H9 (cell line): ENCODE data around the gene ZAR1. TPM values are rescaled to one million over a fixed set of nuclear protein-coding genes. Genes with fewer than 3 reads are reported as not detected.
A peak's percentile ranks its signal among the peaks of the same experiment; 100 is the strongest.

Experiments used
- DNase-seq: peaks from one replicate; pipeline ENCODE4 v3.0.0-alpha.2; 2017
- H2AFZ ChIP-seq: one replicate; pipeline ENCODE4 v1.6.1; 2013; ENCODE audit warnings: mild to moderate bottlenecking, low read length, control low read depth, moderate library complexity
- H2AK5ac ChIP-seq: 2 replicates; pipeline ENCODE4 v1.6.1; 2013; ENCODE audit warnings: low read length, control low read depth, mixed read lengths; ENCODE audit not compliant: insufficient read length
- H2BK120ac ChIP-seq: one replicate; pipeline ENCODE4 v1.6.1; 2013; ENCODE audit warnings: low read depth, mild to moderate bottlenecking, low read length, control low read depth, inconsistent platforms; ENCODE audit not compliant: poor library complexity, severe bottlenecking
- H2BK12ac ChIP-seq: 2 replicates; pipeline ENCODE4 v1.6.1; 2013; ENCODE audit warnings: low read length, control low read depth, mixed read lengths, low read depth; ENCODE audit not compliant: insufficient read length
- H2BK15ac ChIP-seq: 2 replicates; pipeline ENCODE4 v1.6.1; 2013; ENCODE audit warnings: low read depth, low read length, control low read depth
- H2BK20ac ChIP-seq: one replicate; pipeline ENCODE4 v1.6.1; 2013; ENCODE audit warnings: low read depth, mild to moderate bottlenecking, low read length, control low read depth, inconsistent platforms; ENCODE audit not compliant: poor library complexity, severe bottlenecking
- H2BK5ac ChIP-seq: 2 replicates; pipeline ENCODE4 v1.6.1; 2013; ENCODE audit warnings: low read length, control low read depth, mixed read lengths; ENCODE audit not compliant: insufficient read length
- H3K14ac ChIP-seq: 2 replicates; pipeline ENCODE4 v1.6.1; 2013; ENCODE audit warnings: low read length, control low read depth; ENCODE audit not compliant: insufficient read depth
- H3K18ac ChIP-seq: 2 replicates; pipeline ENCODE4 v1.6.1; 2013; ENCODE audit warnings: low read depth, mild to moderate bottlenecking, mixed read lengths, low read length, control low read depth; ENCODE audit not compliant: insufficient read length
- H3K23ac ChIP-seq: 2 replicates; pipeline ENCODE4 v1.6.1; 2013; ENCODE audit warnings: low read length, control low read depth, mixed read lengths, low read depth; ENCODE audit not compliant: insufficient read length
- H3K23me2 ChIP-seq: 2 replicates; pipeline ENCODE4 v1.6.1; 2013; ENCODE audit warnings: low read depth, mild to moderate bottlenecking, mixed read lengths, low read length, control low read depth; ENCODE audit not compliant: insufficient read length, poor library complexity, severe bottlenecking
- H3K27ac ChIP-seq: 2 replicates; pipeline ENCODE4 v1.5.1; 2013; ENCODE audit warnings: low read length, control low read depth, mixed read lengths, low read depth; ENCODE audit not compliant: insufficient read length
- H3K27me3 ChIP-seq: 2 replicates; pipeline ENCODE4 v1.6.1; 2013; ENCODE audit warnings: low read length, control low read depth, inconsistent platforms; ENCODE audit not compliant: insufficient read depth
- H3K4ac ChIP-seq: 2 replicates; pipeline ENCODE4 v1.6.1; 2013; ENCODE audit warnings: low read depth, mild to moderate bottlenecking, control low read depth, inconsistent platforms, low read length, moderate library complexity
- H3K4me1 ChIP-seq: 2 replicates; pipeline ENCODE4 v1.6.1; 2013; ENCODE audit warnings: low read length, control low read depth, inconsistent platforms; ENCODE audit not compliant: insufficient read depth
- H3K4me2 ChIP-seq: 2 replicates; pipeline ENCODE4 v1.6.1; 2013; ENCODE audit warnings: low read length, control low read depth, mixed read lengths; ENCODE audit not compliant: insufficient read length, insufficient read depth
- H3K56ac ChIP-seq: 2 replicates; pipeline ENCODE4 v1.6.1; 2013; ENCODE audit warnings: low read depth, mild to moderate bottlenecking, mixed read lengths, low read length, control low read depth; ENCODE audit not compliant: insufficient read length
- H3K79me1 ChIP-seq: 2 replicates; pipeline ENCODE4 v1.6.1; 2013; ENCODE audit warnings: low read depth, mild to moderate bottlenecking, moderate library complexity, low read length, control low read depth, inconsistent platforms; ENCODE audit not compliant: insufficient read depth, poor library complexity, severe bottlenecking
- H3K79me2 ChIP-seq: 2 replicates; pipeline ENCODE4 v1.6.1; 2013; ENCODE audit warnings: low read length, control low read depth, inconsistent platforms; ENCODE audit not compliant: insufficient read depth
- H3K9ac ChIP-seq: 2 replicates; pipeline ENCODE4 v1.6.1; 2013; ENCODE audit warnings: low read length, control low read depth, mixed read lengths; ENCODE audit not compliant: insufficient read length; ENCODE audit errors: extremely low read depth
- H3K9me3 ChIP-seq: one replicate; pipeline ENCODE4 v1.6.1; 2013; ENCODE audit warnings: low read depth, low read length, inconsistent platforms; ENCODE audit not compliant: control insufficient read depth
- H3T11ph ChIP-seq: one replicate; pipeline ENCODE4 v1.6.1; 2013; ENCODE audit warnings: mild to moderate bottlenecking, low read length, control low read depth, inconsistent platforms
- H4K20me1 ChIP-seq: one replicate; pipeline ENCODE4 v1.6.1; 2013; ENCODE audit not compliant: control insufficient read depth, insufficient read length, insufficient read depth
- H4K5ac ChIP-seq: 2 replicates; pipeline ENCODE4 v1.6.1; 2013; ENCODE audit warnings: low read depth, mild to moderate bottlenecking, mixed read lengths, low read length, control low read depth; ENCODE audit not compliant: insufficient read length
- H4K8ac ChIP-seq: replicated peaks from 2 replicates; pipeline ENCODE4 v1.6.1; 2013; ENCODE audit warnings: low read length, control low read depth, mixed read lengths, low read depth; ENCODE audit not compliant: insufficient read length
- H4K91ac ChIP-seq: 2 replicates; pipeline ENCODE4 v1.6.1; 2013; ENCODE audit warnings: low read depth, mild to moderate bottlenecking, moderate library complexity, mixed read lengths, low read length, control low read depth; ENCODE audit not compliant: insufficient read length
- H3K27ac Mint-ChIP-seq, 3 experiments: 2 replicates in 2 of 3; 3 replicates in 1 of 3; pipeline ENCODE4 v1.8.0; 2020 to 2021; ENCODE audit warnings: mixed read lengths in 3 of 3, mild to moderate bottlenecking in 1 of 3, moderate library complexity in 1 of 3
- H3K27me3 Mint-ChIP-seq: 2 replicates; pipeline ENCODE4 v1.8.0; 2021; ENCODE audit warnings: low read depth, mild to moderate bottlenecking, moderate library complexity, mixed read lengths
- H3K36me3 Mint-ChIP-seq, 3 experiments: 2 replicates in 2 of 3; 3 replicates in 1 of 3; pipeline ENCODE4 v1.8.0; 2020 to 2021; ENCODE audit warnings: low read depth in 3 of 3, mixed read lengths in 3 of 3; ENCODE audit not compliant: insufficient read depth in 1 of 3
- H3K4me1 Mint-ChIP-seq, 2 experiments: 2 replicates each; pipeline ENCODE4 v1.8.0; 2020; ENCODE audit warnings: mixed read lengths in 2 of 2
- H3K4me3 Mint-ChIP-seq, 2 experiments: 2 replicates in 1 of 2; 3 replicates in 1 of 2; pipeline ENCODE4 v1.8.0; 2020 to 2021; ENCODE audit warnings: mild to moderate bottlenecking in 2 of 2, mixed read lengths in 2 of 2, moderate library complexity in 1 of 2
- H3K9me3 Mint-ChIP-seq, 2 experiments: 2 replicates in 1 of 2; 3 replicates in 1 of 2; pipeline ENCODE4 v1.8.0; 2020; ENCODE audit warnings: mild to moderate bottlenecking in 2 of 2, mixed read lengths in 2 of 2, moderate library complexity in 1 of 2
- WGBS: extraction: QIAGEN DNeasy Blood & Tissue Kit; methylation state at CpG from one replicate; pipeline ENCODE4 v1.1.7; 2013; ENCODE audit warnings: missing lambda C conversion rate, low lambda C conversion rate, mixed read lengths; ENCODE audit not compliant: insufficient read length; ENCODE audit errors: extremely low coverage; 5-methylcytosine and 5-hydroxymethylcytosine counted together
- total RNA-seq: library from RNA; stranded (reverse); gene quantifications from 2 replicates; pipeline ENCODE4 v1.2.1, GENCODE V29; 2021
- TF ChIP-seq, protein P1 (sequence below): fragments of 200-600 bp; sonication (generic); conservative IDR thresholded peaks from 3 replicates; pipeline ENCODE4 v1.8.0; 2021; ENCODE audit warnings: antibody characterized with exemption, mild to moderate bottlenecking

Gene ZAR1
- total RNA-seq, 1 experiment from 2014 or later = 0.61 TPM

DNA sequence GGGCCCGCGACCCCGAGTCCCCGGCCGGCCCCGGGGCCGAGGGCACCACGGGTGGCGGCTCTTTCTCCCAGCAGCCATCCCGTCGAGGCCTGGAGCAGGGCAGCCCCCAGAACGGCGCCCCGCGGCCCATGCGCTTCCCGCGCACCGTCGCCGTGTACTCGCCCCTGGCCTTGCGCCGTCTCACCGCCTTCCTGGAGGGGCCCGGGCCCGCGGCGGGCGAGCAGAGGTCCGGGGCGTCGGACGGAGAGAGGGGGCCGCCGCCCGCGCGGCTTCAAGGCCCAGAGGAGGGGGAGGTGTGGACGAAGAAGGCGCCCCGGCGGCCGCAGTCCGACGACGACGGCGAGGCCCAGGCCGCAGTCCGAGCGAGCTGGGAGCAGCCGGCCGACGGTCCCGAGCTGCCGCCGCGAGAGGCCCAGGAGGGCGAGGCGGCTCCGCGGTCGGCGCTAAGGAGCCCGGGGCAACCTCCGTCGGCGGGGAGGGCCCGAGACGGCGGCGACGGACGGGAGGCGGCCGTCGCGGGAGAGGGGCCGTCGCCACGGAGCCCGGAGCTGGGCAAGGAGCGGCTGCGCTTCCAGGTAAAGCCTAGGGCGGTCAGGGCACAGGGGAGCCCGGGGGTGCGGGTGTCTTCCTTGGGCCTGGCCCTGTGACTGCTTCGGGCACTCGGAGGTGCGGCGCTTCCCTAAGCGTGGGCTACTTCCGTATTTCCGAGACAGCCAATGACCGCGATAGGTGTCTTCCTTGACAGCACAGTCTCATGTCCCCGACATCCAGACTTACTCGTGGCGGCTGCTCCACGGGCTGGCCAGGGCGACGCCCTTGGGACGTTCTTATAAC, 845 bp downstream of the ZAR1 start:
- no peak overlapping the region for H3K27ac ChIP-seq
- no peaks in the 10 kb centered on the region for H4K20me1 ChIP-seq
- Mint-ChIP-seq H3K36me3 (no peaks in the 10 kb centered on the region), H3K27ac (no peak overlapping the region), H3K4me3 (peak overlapping the region; percentile 7 to 25; a peak in 3 of 5 replicates), H3K9me3 (no peaks in the 10 kb centered on the region), H3K27me3 (peaks cover 62% of the 10 kb centered on the region), H3K4me1 (peaks cover 5 to 9% of the 10 kb centered on the region in 2 experiments)
- no peak overlapping the region for H3K18ac ChIP-seq
- DNase-seq = peak; percentile 64
- H2BK15ac ChIP-seq = no peak overlapping the region; the same call in 1 of the 2 replicates
- H3K9me3 ChIP-seq = no peaks in the 10 kb centered on the region
- H3K9ac ChIP-seq = no peak overlapping the region
- H2AK5ac ChIP-seq = no peak overlapping the region
- no peak overlapping the region for H2BK120ac ChIP-seq
- H3T11ph ChIP-seq = no peak overlapping the region
- no peak overlapping the region for H2AFZ ChIP-seq
- WGBS = no CpG with 5 or more reads among the region's 104 CpGs
- no peak overlapping the region for H2BK12ac ChIP-seq
- H3K79me2 ChIP-seq = no peaks in the 10 kb centered on the region
- H2BK20ac ChIP-seq = no peak overlapping the region
- H3K79me1 ChIP-seq = no peaks in the 10 kb centered on the region
- no peak overlapping the region for H3K56ac ChIP-seq
- peaks cover 11% of the 10 kb centered on the region; the same call in 1 of the 2 replicates for H3K27me3 ChIP-seq
- no peak overlapping the region for H4K5ac ChIP-seq
- H3K4me2 ChIP-seq = peak overlapping the region; percentile 0
- no peak overlapping the region for H3K14ac ChIP-seq
- H3K23ac ChIP-seq = no peak overlapping the region
- no peaks in the 10 kb centered on the region for H3K4me1 ChIP-seq
- TF ChIP-seq, protein P1, sequence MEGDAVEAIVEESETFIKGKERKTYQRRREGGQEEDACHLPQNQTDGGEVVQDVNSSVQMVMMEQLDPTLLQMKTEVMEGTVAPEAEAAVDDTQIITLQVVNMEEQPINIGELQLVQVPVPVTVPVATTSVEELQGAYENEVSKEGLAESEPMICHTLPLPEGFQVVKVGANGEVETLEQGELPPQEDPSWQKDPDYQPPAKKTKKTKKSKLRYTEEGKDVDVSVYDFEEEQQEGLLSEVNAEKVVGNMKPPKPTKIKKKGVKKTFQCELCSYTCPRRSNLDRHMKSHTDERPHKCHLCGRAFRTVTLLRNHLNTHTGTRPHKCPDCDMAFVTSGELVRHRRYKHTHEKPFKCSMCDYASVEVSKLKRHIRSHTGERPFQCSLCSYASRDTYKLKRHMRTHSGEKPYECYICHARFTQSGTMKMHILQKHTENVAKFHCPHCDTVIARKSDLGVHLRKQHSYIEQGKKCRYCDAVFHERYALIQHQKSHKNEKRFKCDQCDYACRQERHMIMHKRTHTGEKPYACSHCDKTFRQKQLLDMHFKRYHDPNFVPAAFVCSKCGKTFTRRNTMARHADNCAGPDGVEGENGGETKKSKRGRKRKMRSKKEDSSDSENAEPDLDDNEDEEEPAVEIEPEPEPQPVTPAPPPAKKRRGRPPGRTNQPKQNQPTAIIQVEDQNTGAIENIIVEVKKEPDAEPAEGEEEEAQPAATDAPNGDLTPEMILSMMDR = no peak
- H3K23me2 ChIP-seq = peaks cover 5% of the 10 kb centered on the region
- H2BK5ac ChIP-seq = no peak overlapping the region
- H4K91ac ChIP-seq = no peak overlapping the region
- H3K4ac ChIP-seq = no peak overlapping the region
- no peak overlapping the region for H4K8ac ChIP-seq
